ENCODE data around the gene EEIG1. TPM values are rescaled to one million over a fixed set of nuclear protein-coding genes. Genes with fewer than 3 reads are reported as not detected.

EEIG1 gene
- total RNA-seq, 3 donors from 2014 or later = 7.7 to 32.1 (median 19.7) TPM

GRCh38 chr9:127944586-127945218, 36.1 kb downstream of the EEIG1 start:
- no peak for DNase-seq (ENCODE audit: low spot score in 2 of 2)
- Histone ChIP-seq H3K4me3 (no peak overlapping the region), H3K4me1 (peaks cover 0 to 9% of the 10 kb centered on the region in 2 donors), H3K27me3 (no peaks in the 10 kb centered on the region), H3K27ac (peak overlapping the region; percentile 43 to 51), H3K9me3 (no peaks in the 10 kb centered on the region), H3K36me3 (no peaks in the 10 kb centered on the region)
- intact Hi-C loops (cut with DNase I; ENCODE audit: low total_unique reads) = loop anchor here (5.0 kb wide), 1 partner anchor 93 kb away; no protein-coding TSS in a partner anchor
- TF ChIP-seq POLR2AphosphoS5 (IDR thresholded peaks at IDR 0.05) = no peak
- TF ChIP-seq POLR2A (IDR thresholded peaks at IDR 0.05) = no peak
- no peak for TF ChIP-seq CTCF (IDR thresholded peaks at IDR 0.05)

GRCh38 chr9:127943731-127944144, 37.1 kb downstream of the EEIG1 start:
- H3K9me3 ChIP-seq = no peaks in the 10 kb centered on the region
- no peaks in the 10 kb centered on the region for H3K27me3 ChIP-seq
- peak overlapping the region; percentile 43 to 51 for H3K27ac ChIP-seq
- TF ChIP-seq POLR2AphosphoS5 (IDR thresholded peaks at IDR 0.05) (peak in 2 of 3 donors; percentile 22 to 66), POLR2A (IDR thresholded peaks at IDR 0.05) (no peak), CTCF (IDR thresholded peaks at IDR 0.05) (peak; percentile 67 to 92 (median 89))
- no peaks in the 10 kb centered on the region for H3K36me3 ChIP-seq
- H3K4me1 ChIP-seq = peaks cover 1 to 9% of the 10 kb centered on the region in 2 donors
- DNase-seq (ENCODE audit: low spot score in 2 of 2) = peak; percentile 68 to 83
- intact Hi-C loops (cut with DNase I; ENCODE audit: low total_unique reads) = loop anchor here (2.0 to 5.0 kb wide), 2 partner anchors 63 to 94 kb away; no protein-coding TSS in a partner anchor
- H3K4me3 ChIP-seq = no peak overlapping the region

- Histone ChIP-seq H3K9me3 (no peaks in the 10 kb centered on the region), H3K27ac (peak overlapping the region; percentile 43 to 69), H3K4me3 (no peak overlapping the region), H3K27me3 (no peaks in the 10 kb centered on the region), H3K4me1 (peaks cover 7 to 12% of the 10 kb centered on the region in 2 donors), H3K36me3 (no peaks in the 10 kb centered on the region)
- intact Hi-C loops (cut with DNase I; ENCODE audit: low total_unique reads) = loop anchor here (2.0 to 5.0 kb wide), 2 partner anchors 62 to 94 kb away; no protein-coding TSS in a partner anchor
- DNase-seq (ENCODE audit: low spot score in 2 of 2) = no peak
- TF ChIP-seq POLR2AphosphoS5 (IDR thresholded peaks at IDR 0.05) (no peak), CTCF (IDR thresholded peaks at IDR 0.05) (no peak), POLR2A (IDR thresholded peaks at IDR 0.05) (no peak)
Observed at GRCh38 chr9:127943011-127943662, 37.7 kb downstream of the EEIG1 start.

GRCh38 chr9:127942216-127943010, 38.4 kb downstream of the EEIG1 start:
- Histone ChIP-seq H3K27ac (peak overlapping the region; percentile 43 to 69), H3K27me3 (no peaks in the 10 kb centered on the region), H3K9me3 (no peaks in the 10 kb centered on the region), H3K4me1 (peaks cover 10 to 15% of the 10 kb centered on the region in 2 donors), H3K36me3 (no peaks in the 10 kb centered on the region), H3K4me3 (no peak overlapping the region)
- intact Hi-C loops (cut with DNase I; ENCODE audit: low total_unique reads) = loop anchor here (2.0 to 5.0 kb wide), 2 partner anchors 62 to 95 kb away; no protein-coding TSS in a partner anchor
- DNase-seq (ENCODE audit: low spot score in 2 of 2) = no peak
- TF ChIP-seq CTCF (IDR thresholded peaks at IDR 0.05) (peak; percentile 87 to 95 (median 92)), POLR2A (IDR thresholded peaks at IDR 0.05) (no peak), POLR2AphosphoS5 (IDR thresholded peaks at IDR 0.05) (peak in 1 of 3 donors; percentile 60)
